ENCODE results near the gene ZNF185. TPM values are rescaled to one million over a fixed set of nuclear protein-coding genes. Genes with fewer than 3 reads are reported as not detected.

The ZNF185 gene
- total RNA-seq, 1 donor from 2014 or later: 31.8 TPM

DNA sequence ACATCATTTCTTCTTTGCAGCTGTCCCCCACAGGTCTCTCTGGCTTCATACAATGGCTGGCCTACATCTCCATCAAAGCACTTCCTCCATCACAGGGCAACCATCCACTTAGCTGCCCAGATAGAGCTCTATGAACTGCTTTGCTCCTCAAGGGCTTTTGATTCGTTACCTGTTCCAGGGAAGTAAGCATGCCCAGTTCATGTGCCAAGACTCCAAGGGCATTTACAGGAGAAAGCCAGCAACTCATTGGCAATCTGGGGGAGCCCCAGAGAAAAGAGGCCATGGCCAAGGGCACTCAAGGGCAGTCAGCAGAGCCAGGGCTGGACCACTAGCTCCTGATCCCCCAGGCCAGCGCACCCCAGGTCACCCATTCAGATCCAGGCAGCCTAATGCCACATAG is 24.5 kb upstream of the ZNF185 start:
- Mint-ChIP-seq H3K36me3 (peaks cover 4% of the 10 kb centered on the region), H3K27me3 (ENCODE audit: low read depth) (no peaks in the 10 kb centered on the region), H3K27ac (no peak overlapping the region), H3K9me3 (peaks cover 22% of the 10 kb centered on the region), H3K4me3 (no peak overlapping the region), H3K4me1 (no peaks in the 10 kb centered on the region)
- TF ChIP-seq, protein P1, sequence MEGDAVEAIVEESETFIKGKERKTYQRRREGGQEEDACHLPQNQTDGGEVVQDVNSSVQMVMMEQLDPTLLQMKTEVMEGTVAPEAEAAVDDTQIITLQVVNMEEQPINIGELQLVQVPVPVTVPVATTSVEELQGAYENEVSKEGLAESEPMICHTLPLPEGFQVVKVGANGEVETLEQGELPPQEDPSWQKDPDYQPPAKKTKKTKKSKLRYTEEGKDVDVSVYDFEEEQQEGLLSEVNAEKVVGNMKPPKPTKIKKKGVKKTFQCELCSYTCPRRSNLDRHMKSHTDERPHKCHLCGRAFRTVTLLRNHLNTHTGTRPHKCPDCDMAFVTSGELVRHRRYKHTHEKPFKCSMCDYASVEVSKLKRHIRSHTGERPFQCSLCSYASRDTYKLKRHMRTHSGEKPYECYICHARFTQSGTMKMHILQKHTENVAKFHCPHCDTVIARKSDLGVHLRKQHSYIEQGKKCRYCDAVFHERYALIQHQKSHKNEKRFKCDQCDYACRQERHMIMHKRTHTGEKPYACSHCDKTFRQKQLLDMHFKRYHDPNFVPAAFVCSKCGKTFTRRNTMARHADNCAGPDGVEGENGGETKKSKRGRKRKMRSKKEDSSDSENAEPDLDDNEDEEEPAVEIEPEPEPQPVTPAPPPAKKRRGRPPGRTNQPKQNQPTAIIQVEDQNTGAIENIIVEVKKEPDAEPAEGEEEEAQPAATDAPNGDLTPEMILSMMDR (IDR thresholded peaks at IDR 0.05; ENCODE audit: unreplicated experiment): no peak
- DNase-seq (ENCODE audit: low spot score in 2 of 2, unreplicated experiment in 2 of 2): no peak

DNA sequence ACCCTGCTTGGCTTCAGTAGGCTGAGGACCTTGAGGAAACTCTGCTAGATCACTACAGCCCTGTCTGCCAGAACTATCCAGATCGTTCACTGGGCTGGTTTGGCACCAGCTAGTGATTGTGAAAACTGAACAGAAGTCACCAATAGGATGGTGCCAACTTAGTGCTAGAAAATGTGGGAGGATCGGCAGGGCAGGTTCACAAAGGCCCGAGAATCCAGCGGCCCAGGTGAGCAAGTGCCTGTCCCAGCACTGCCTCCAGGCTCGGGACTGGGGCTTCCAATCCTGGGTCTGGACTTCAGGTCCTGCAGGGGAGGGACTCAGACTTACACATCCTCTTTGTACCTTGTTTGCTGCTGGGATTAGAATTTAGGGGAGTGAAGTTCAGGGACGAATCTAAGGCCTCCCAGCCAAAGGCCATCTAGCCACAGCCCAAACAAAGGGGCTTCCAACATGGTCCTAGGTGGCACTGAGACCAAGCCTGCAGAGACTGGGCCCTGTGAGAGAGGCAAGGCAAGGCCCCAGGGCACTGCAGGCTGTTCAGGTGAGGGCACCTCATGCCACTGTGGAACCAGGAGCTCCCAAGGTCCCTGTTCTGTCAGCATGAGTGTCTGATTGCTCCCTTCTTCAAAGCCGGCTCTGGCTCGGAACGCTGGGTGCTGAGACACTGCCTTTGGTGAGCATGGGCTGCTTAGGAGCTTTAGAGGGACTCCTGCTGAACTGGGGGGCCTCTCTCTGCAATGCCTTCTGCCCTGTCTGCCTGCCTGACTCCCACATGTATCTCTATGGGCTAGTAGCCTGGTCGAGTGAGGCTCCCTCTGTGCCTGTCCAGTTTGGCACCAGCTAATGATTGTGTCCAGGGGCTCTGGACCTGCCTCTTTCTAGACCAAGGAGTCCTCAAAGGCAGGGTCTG is 20.7 kb upstream of the ZNF185 start:
- Mint-ChIP-seq H3K4me1 (no peaks in the 10 kb centered on the region), H3K9me3 (peaks cover 28% of the 10 kb centered on the region)

GRCh38 chrX:152878976-152879755 is 18.7 kb upstream of the ZNF185 start:
- H3K27ac Mint-ChIP-seq: no peak overlapping the region
- TF ChIP-seq, protein P1 (IDR thresholded peaks at IDR 0.05; ENCODE audit: unreplicated experiment): no peak
- H3K4me3 Mint-ChIP-seq: no peak overlapping the region
- H3K27me3 Mint-ChIP-seq (ENCODE audit: low read depth): no peaks in the 10 kb centered on the region
- peaks cover 31% of the 10 kb centered on the region for H3K9me3 Mint-ChIP-seq
- H3K4me1 Mint-ChIP-seq: no peaks in the 10 kb centered on the region
- H3K36me3 Mint-ChIP-seq: no peaks in the 10 kb centered on the region
- no peak for DNase-seq (ENCODE audit: low spot score in 2 of 2, unreplicated experiment in 2 of 2)

More for the DNA sequence above, 20.7 kb upstream of the ZNF185 start:
- H3K27ac Mint-ChIP-seq: no peak overlapping the region
- H3K27me3 Mint-ChIP-seq (ENCODE audit: low read depth): no peaks in the 10 kb centered on the region
- DNase-seq (ENCODE audit: low spot score in 2 of 2, unreplicated experiment in 2 of 2): no peak
- no peak overlapping the region for H3K4me3 Mint-ChIP-seq
- TF ChIP-seq, protein P1 (IDR thresholded peaks at IDR 0.05; ENCODE audit: unreplicated experiment): no peak
- no peaks in the 10 kb centered on the region for H3K36me3 Mint-ChIP-seq

DNA sequence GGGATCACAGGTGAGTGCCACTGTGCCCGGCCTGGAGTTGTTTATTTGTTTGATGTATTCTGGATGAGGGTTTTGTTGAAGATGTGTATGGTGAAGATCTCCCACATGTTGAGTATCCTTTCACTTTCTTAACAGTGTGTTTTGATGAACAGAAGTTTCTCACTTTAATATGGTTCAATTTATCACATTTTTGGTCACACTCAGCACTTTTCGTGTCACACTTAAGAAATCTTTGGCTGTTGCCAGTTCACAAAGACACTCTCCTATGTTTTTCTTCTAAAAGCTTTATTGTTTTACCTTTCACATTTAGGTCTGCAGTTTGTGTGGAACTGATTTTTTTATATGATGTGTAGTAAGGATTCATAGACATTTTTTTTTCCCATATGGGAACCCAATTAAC is 16.6 kb upstream of the ZNF185 start:
- TF ChIP-seq, protein P1 (IDR thresholded peaks at IDR 0.05; ENCODE audit: unreplicated experiment): no peak
- no peak for DNase-seq (ENCODE audit: low spot score in 2 of 2, unreplicated experiment in 2 of 2)
- Mint-ChIP-seq H3K9me3 (peaks cover 28% of the 10 kb centered on the region), H3K4me3 (no peak overlapping the region), H3K4me1 (no peaks in the 10 kb centered on the region), H3K27me3 (ENCODE audit: low read depth) (no peaks in the 10 kb centered on the region), H3K36me3 (no peaks in the 10 kb centered on the region), H3K27ac (no peak overlapping the region)

DNA sequence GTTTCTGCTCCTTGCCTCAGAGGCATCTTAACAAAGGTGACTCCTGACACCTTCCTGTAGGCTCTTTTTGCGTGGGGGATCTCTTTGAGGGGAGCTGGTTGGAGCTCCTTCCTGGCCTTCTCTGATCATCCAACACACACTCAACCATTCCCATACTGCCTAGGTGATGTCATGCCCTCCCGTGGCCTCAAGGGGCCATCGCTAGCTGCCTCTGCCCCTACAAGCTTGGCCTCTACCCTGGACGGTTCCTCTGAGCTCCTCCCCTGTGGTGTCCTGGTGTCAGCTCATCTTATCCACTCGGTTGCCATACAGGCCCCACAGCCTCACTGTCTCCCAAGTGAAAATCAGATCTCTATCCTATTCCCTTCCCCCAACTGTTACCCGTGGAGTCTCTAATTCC is 13.7 kb upstream of the ZNF185 start:
- H3K27me3 Mint-ChIP-seq (ENCODE audit: low read depth): peaks cover 4% of the 10 kb centered on the region
- peaks cover 21% of the 10 kb centered on the region for H3K9me3 Mint-ChIP-seq
- no peak overlapping the region for H3K27ac Mint-ChIP-seq
- H3K36me3 Mint-ChIP-seq: no peaks in the 10 kb centered on the region
- no peak for DNase-seq (ENCODE audit: low spot score in 2 of 2, unreplicated experiment in 2 of 2)
- TF ChIP-seq, protein P1 (IDR thresholded peaks at IDR 0.05; ENCODE audit: unreplicated experiment): no peak
- no peak overlapping the region for H3K4me3 Mint-ChIP-seq
- no peaks in the 10 kb centered on the region for H3K4me1 Mint-ChIP-seq

All from mesothelial cell of epicardium (in vitro differentiated cells).